ENCODE results near the gene RAB10. TPM values are rescaled to one million over a fixed set of nuclear protein-coding genes. Genes with fewer than 3 reads are reported as not detected.
"Not testable (repeated sequence)": the region's sequence is repeated elsewhere in the genome, so short reads cannot be mapped to it uniquely, and the experiment has no call there.

The RAB10 gene
- total and polyA plus RNA-seq, 2 donors: 61.3 to 72.9 TPM

GRCh38 chr2:26088931-26089330 is 55.0 kb downstream of the RAB10 start:
- H3K9me3 ChIP-seq (ENCODE audit: control insufficient read depth in 2 of 2, insufficient read depth in 1 of 2, low read length in 1 of 2); H3K36me3 ChIP-seq (ENCODE audit: control insufficient read depth in 2 of 2, insufficient read depth in 2 of 2, low read length in 1 of 2); H3K4me1 ChIP-seq (ENCODE audit: control insufficient read depth in 2 of 2, insufficient read depth in 2 of 2, low read length in 2 of 2); H3K4me3 ChIP-seq (ENCODE audit: low read length in 2 of 2); DNase-seq (ENCODE audit: low read depth in 6 of 9, low spot score in 9 of 9); H3K27me3 ChIP-seq (ENCODE audit: control insufficient read depth in 2 of 2, insufficient read depth in 1 of 2, low read length in 1 of 2); H3K27ac ChIP-seq (ENCODE audit: low read depth in 1 of 2, low read length in 1 of 2): not testable (repeated sequence)
- WGBS: 96% methylated on average over 4 of the region's 4 CpGs

DNA sequence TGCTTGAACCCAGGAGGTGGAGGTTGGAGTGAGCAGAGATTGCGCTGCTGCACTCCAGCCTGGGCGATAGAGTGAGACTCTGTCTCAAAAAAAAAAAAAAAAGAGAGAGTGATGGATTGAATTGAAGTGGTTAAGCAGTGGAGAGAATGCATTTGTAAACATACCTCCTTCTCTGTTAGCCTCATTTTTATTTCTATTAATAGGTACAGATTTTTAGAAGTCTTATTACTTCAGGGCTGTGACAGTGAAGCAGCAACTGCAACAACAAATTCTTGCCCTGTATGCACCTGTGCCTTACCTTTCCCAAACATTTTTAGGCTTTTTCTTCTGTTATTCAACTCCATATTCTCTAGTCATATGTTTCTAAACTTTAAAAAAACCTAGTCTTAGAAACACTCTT is 55.5 kb downstream of the RAB10 start:
- WGBS: 99% methylated on average over 2 of the region's 2 CpGs
- H3K27me3 ChIP-seq (ENCODE audit: control insufficient read depth in 2 of 2, insufficient read depth in 1 of 2, low read length in 1 of 2): no peaks in the 10 kb centered on the region
- H3K27ac ChIP-seq (ENCODE audit: low read depth in 1 of 2, low read length in 1 of 2): no peak overlapping the region
- H3K4me3 ChIP-seq (ENCODE audit: low read length in 2 of 2): no peak overlapping the region
- no peaks in the 10 kb centered on the region for H3K4me1 ChIP-seq (ENCODE audit: control insufficient read depth in 2 of 2, insufficient read depth in 2 of 2, low read length in 2 of 2)
- DNase-seq (ENCODE audit: low read depth in 6 of 9, low spot score in 9 of 9): no peak
- peaks cover 2 to 4% of the 10 kb centered on the region in 2 donors for H3K36me3 ChIP-seq (ENCODE audit: control insufficient read depth in 2 of 2, insufficient read depth in 2 of 2, low read length in 1 of 2)
- no peaks in the 10 kb centered on the region for H3K9me3 ChIP-seq (ENCODE audit: control insufficient read depth in 2 of 2, insufficient read depth in 1 of 2, low read length in 1 of 2)

GRCh38 chr2:26095758-26096157 is 61.9 kb downstream of the RAB10 start:
- H3K4me1 ChIP-seq (ENCODE audit: control insufficient read depth in 2 of 2, insufficient read depth in 2 of 2, low read length in 2 of 2): no peaks in the 10 kb centered on the region
- peaks cover 4 to 10% of the 10 kb centered on the region in 2 donors for H3K36me3 ChIP-seq (ENCODE audit: control insufficient read depth in 2 of 2, insufficient read depth in 2 of 2, low read length in 1 of 2)

DNA sequence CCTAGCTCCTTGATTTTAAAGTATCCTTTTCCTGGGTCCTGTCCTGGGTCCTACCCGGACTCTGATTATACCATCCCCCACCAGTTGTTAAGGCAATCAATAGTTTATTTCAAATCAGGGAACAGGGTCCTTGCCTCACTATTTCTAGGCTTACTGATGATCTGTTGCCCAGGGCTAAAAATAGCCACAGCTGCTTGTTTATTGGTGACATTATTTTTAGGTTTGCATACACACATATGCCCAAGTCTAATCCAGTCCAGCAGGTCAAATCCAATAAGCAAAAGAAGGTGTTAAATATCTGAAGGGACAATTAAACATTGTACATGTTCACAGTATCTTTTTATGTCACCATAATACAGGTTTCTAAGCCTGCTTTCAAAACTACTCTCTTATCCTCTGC is 66.0 kb downstream of the RAB10 start:
- Histone ChIP-seq H3K27ac (ENCODE audit: low read depth in 1 of 2, low read length in 1 of 2) (no peak overlapping the region), H3K9me3 (ENCODE audit: control insufficient read depth in 2 of 2, insufficient read depth in 1 of 2, low read length in 1 of 2) (no peaks in the 10 kb centered on the region), H3K4me1 (ENCODE audit: control insufficient read depth in 2 of 2, insufficient read depth in 2 of 2, low read length in 2 of 2) (no peaks in the 10 kb centered on the region), H3K4me3 (ENCODE audit: low read length in 2 of 2) (no peak overlapping the region), H3K36me3 (ENCODE audit: control insufficient read depth in 2 of 2, insufficient read depth in 2 of 2, low read length in 1 of 2) (peaks cover 6 to 27% of the 10 kb centered on the region in 2 donors), H3K27me3 (ENCODE audit: control insufficient read depth in 2 of 2, insufficient read depth in 1 of 2, low read length in 1 of 2) (no peaks in the 10 kb centered on the region)
- no peak for DNase-seq (ENCODE audit: low read depth in 6 of 9, low spot score in 9 of 9)
- WGBS: 99% methylated on average over 1 of the region's 1 CpG

More at GRCh38 chr2:26095758-26096157, 61.9 kb downstream of the RAB10 start:
- Histone ChIP-seq H3K27me3 (ENCODE audit: control insufficient read depth in 2 of 2, insufficient read depth in 1 of 2, low read length in 1 of 2) (no peaks in the 10 kb centered on the region), H3K4me3 (ENCODE audit: low read length in 2 of 2) (no peak overlapping the region), H3K9me3 (ENCODE audit: control insufficient read depth in 2 of 2, insufficient read depth in 1 of 2, low read length in 1 of 2) (no peaks in the 10 kb centered on the region), H3K27ac (ENCODE audit: low read depth in 1 of 2, low read length in 1 of 2) (no peak overlapping the region)
- no peak for DNase-seq (ENCODE audit: low read depth in 6 of 9, low spot score in 9 of 9)
- WGBS: 97% methylated on average over 5 of the region's 5 CpGs

GRCh38 chr2:26100384-26100783 is 66.5 kb downstream of the RAB10 start:
- no peaks in the 10 kb centered on the region for H3K27me3 ChIP-seq (ENCODE audit: control insufficient read depth in 2 of 2, insufficient read depth in 1 of 2, low read length in 1 of 2)
- H3K36me3 ChIP-seq (ENCODE audit: control insufficient read depth in 2 of 2, insufficient read depth in 2 of 2, low read length in 1 of 2): peaks cover 6 to 27% of the 10 kb centered on the region in 2 donors
- no peak overlapping the region for H3K4me3 ChIP-seq (ENCODE audit: low read length in 2 of 2)
- WGBS: 98% methylated on average over 1 of the region's 1 CpG
- no peaks in the 10 kb centered on the region for H3K4me1 ChIP-seq (ENCODE audit: control insufficient read depth in 2 of 2, insufficient read depth in 2 of 2, low read length in 2 of 2)
- no peak for DNase-seq (ENCODE audit: low read depth in 6 of 9, low spot score in 9 of 9)
- no peaks in the 10 kb centered on the region for H3K9me3 ChIP-seq (ENCODE audit: control insufficient read depth in 2 of 2, insufficient read depth in 1 of 2, low read length in 1 of 2)
- H3K27ac ChIP-seq (ENCODE audit: low read depth in 1 of 2, low read length in 1 of 2): no peak overlapping the region

- peaks cover 6 to 27% of the 10 kb centered on the region in 2 donors for H3K36me3 ChIP-seq (ENCODE audit: control insufficient read depth in 2 of 2, insufficient read depth in 2 of 2, low read length in 1 of 2)
- no peaks in the 10 kb centered on the region for H3K4me1 ChIP-seq (ENCODE audit: control insufficient read depth in 2 of 2, insufficient read depth in 2 of 2, low read length in 2 of 2)
- no peak overlapping the region for H3K27ac ChIP-seq (ENCODE audit: low read depth in 1 of 2, low read length in 1 of 2)
- H3K4me3 ChIP-seq (ENCODE audit: low read length in 2 of 2): no peak overlapping the region
- H3K27me3 ChIP-seq (ENCODE audit: control insufficient read depth in 2 of 2, insufficient read depth in 1 of 2, low read length in 1 of 2): no peaks in the 10 kb centered on the region
- H3K9me3 ChIP-seq (ENCODE audit: control insufficient read depth in 2 of 2, insufficient read depth in 1 of 2, low read length in 1 of 2): no peaks in the 10 kb centered on the region
- no peak for DNase-seq (ENCODE audit: low read depth in 6 of 9, low spot score in 9 of 9)
- 97% methylated on average over 4 of the region's 4 CpGs for WGBS
These were observed 69.9 kb downstream of the RAB10 start for GRCh38 chr2:26103752-26104151.

GRCh38 chr2:26108701-26109100 is 74.8 kb downstream of the RAB10 start:
- peaks cover 14 to 24% of the 10 kb centered on the region in 2 donors for H3K36me3 ChIP-seq (ENCODE audit: control insufficient read depth in 2 of 2, insufficient read depth in 2 of 2, low read length in 1 of 2)
- DNase-seq (ENCODE audit: low read depth in 6 of 9, low spot score in 9 of 9); H3K27ac ChIP-seq (ENCODE audit: low read depth in 1 of 2, low read length in 1 of 2); H3K4me1 ChIP-seq (ENCODE audit: control insufficient read depth in 2 of 2, insufficient read depth in 2 of 2, low read length in 2 of 2); H3K9me3 ChIP-seq (ENCODE audit: control insufficient read depth in 2 of 2, insufficient read depth in 1 of 2, low read length in 1 of 2); H3K4me3 ChIP-seq (ENCODE audit: low read length in 2 of 2); H3K27me3 ChIP-seq (ENCODE audit: control insufficient read depth in 2 of 2, insufficient read depth in 1 of 2, low read length in 1 of 2): not testable (repeated sequence)
- 98% methylated on average over 6 of the region's 6 CpGs for WGBS

- Histone ChIP-seq H3K4me3 (ENCODE audit: low read length in 2 of 2) (no peak overlapping the region), H3K9me3 (ENCODE audit: control insufficient read depth in 2 of 2, insufficient read depth in 1 of 2, low read length in 1 of 2) (no peaks in the 10 kb centered on the region), H3K4me1 (ENCODE audit: control insufficient read depth in 2 of 2, insufficient read depth in 2 of 2, low read length in 2 of 2) (no peaks in the 10 kb centered on the region), H3K27me3 (ENCODE audit: control insufficient read depth in 2 of 2, insufficient read depth in 1 of 2, low read length in 1 of 2) (no peaks in the 10 kb centered on the region), H3K27ac (ENCODE audit: low read depth in 1 of 2, low read length in 1 of 2) (no peak overlapping the region), H3K36me3 (ENCODE audit: control insufficient read depth in 2 of 2, insufficient read depth in 2 of 2, low read length in 1 of 2) (peaks cover 14 to 21% of the 10 kb centered on the region in 2 donors)
- DNase-seq (ENCODE audit: low read depth in 6 of 9, low spot score in 9 of 9): no peak
- 96% methylated on average over 1 of the region's 1 CpG for WGBS
These were observed 78.3 kb downstream of the RAB10 start for GRCh38 chr2:26112201-26112600.

GRCh38 chr2:26114151-26114550 is 80.3 kb downstream of the RAB10 start:
- H3K4me1 ChIP-seq (ENCODE audit: control insufficient read depth in 2 of 2, insufficient read depth in 2 of 2, low read length in 2 of 2): no peaks in the 10 kb centered on the region

GRCh38 chr2:26118682-26119081 is 84.8 kb downstream of the RAB10 start:
- WGBS: 99% methylated on average over 4 of the region's 4 CpGs
- peaks cover 0 to 8% of the 10 kb centered on the region in 2 donors for H3K36me3 ChIP-seq (ENCODE audit: control insufficient read depth in 2 of 2, insufficient read depth in 2 of 2, low read length in 1 of 2)

More at GRCh38 chr2:26114151-26114550, 80.3 kb downstream of the RAB10 start:
- Histone ChIP-seq H3K4me3 (ENCODE audit: low read length in 2 of 2) (no peak overlapping the region), H3K36me3 (ENCODE audit: control insufficient read depth in 2 of 2, insufficient read depth in 2 of 2, low read length in 1 of 2) (peaks cover 14 to 21% of the 10 kb centered on the region in 2 donors), H3K27me3 (ENCODE audit: control insufficient read depth in 2 of 2, insufficient read depth in 1 of 2, low read length in 1 of 2) (no peaks in the 10 kb centered on the region), H3K9me3 (ENCODE audit: control insufficient read depth in 2 of 2, insufficient read depth in 1 of 2, low read length in 1 of 2) (no peaks in the 10 kb centered on the region), H3K27ac (ENCODE audit: low read depth in 1 of 2, low read length in 1 of 2) (no peak overlapping the region)
- 41% methylated on average over 2 of the region's 2 CpGs for WGBS
- DNase-seq (ENCODE audit: low read depth in 6 of 9, low spot score in 9 of 9): no peak

More at GRCh38 chr2:26118682-26119081, 84.8 kb downstream of the RAB10 start:
- DNase-seq (ENCODE audit: low read depth in 6 of 9, low spot score in 9 of 9): no peak
- no peak overlapping the region for H3K4me3 ChIP-seq (ENCODE audit: low read length in 2 of 2)
- H3K27ac ChIP-seq (ENCODE audit: low read depth in 1 of 2, low read length in 1 of 2): no peak overlapping the region
- H3K4me1 ChIP-seq (ENCODE audit: control insufficient read depth in 2 of 2, insufficient read depth in 2 of 2, low read length in 2 of 2): no peaks in the 10 kb centered on the region
- H3K27me3 ChIP-seq (ENCODE audit: control insufficient read depth in 2 of 2, insufficient read depth in 1 of 2, low read length in 1 of 2): no peaks in the 10 kb centered on the region
- no peaks in the 10 kb centered on the region for H3K9me3 ChIP-seq (ENCODE audit: control insufficient read depth in 2 of 2, insufficient read depth in 1 of 2, low read length in 1 of 2)

Measured in thymus (tissue), 11 donors.